NCI-H510A treated with DMSO at 0.1 percent for 48 hours (cell line): ENCODE measurements around the gene SULT2B1.

Source experiments
- DNase-seq: peaks from one replicate; lab custom pipeline; 2025; lab: John Stamatoyannopoulos, UW

The SULT2B1 gene

DNA sequence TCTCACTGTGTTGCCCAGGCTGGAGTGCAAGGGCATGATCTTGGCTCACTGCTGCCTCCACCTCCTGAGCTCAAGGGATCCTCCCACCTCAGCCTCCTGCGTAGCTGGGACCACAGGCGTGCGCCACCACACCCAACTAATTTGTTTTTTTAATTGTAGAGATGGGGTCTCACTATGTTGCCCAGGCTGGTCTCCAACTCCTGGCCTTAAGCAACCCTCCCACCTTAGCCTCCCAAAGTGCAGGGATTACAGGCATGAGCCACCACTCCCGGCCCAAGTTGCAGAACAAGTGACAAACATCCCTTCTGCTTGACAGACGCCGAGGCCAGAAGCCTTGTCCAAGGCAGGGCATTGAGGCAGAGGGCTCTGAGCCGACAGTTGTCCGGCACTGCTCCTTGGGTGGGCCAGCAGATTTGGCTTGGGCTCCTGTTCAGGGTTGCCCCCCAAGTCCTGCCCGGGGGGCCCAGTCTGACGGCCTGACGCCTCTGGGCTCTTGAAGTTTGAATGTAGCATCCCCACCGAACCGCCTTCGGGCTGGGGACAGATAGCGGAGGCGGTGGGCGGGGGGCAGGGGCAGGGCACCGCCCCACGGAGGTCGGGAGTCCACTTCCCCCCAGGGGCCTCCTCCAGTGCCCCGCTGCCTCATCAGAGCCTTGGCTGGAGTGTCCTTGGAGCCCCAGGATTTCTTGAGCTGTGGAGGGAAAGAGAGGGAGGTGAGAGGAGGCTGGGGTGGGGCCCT, 48.9 kb downstream of the SULT2B1 start:
- no peak for DNase-seq

DNA sequence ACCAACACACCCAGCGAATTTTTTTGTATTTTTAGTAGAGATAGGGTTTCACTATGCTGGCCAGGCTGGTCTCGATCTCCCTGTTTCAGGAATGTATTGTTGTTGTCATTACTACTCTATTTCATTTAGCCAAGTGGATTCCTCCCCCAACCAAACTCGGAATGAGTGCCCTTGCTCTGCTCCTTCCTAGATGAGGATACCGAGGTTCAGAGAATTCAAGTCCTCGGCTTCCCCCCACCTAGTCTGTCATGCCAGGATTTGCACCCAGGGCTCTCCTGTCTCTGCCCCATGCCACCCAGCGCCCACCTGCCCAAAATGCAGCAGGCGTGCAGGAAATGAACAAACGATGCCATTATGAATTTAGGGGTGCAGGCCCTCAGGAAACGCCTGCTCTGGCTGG, 51.0 kb downstream of the SULT2B1 start:
- no peak for DNase-seq

DNA sequence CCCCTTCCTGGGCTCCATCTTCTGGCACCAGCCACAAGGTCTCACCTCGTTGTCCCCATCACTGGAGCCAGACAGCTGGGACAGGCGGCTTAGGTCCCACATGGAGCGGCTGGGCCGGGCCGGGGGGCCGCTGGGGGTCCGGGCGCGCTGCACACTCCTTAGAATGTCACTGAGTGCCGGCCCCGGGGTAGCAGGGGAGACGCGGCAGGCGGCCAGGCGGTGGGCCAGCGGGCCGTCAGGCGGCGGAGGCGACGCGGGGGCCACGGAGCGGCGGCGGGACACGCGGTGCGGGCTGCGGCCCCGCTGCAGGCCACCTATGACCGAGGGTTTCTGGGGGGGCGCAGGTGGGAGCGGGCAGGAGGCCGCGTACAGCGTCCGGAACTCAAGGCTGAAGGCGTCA, 51.5 kb downstream of the SULT2B1 start:
- DNase-seq: no peak

DNA sequence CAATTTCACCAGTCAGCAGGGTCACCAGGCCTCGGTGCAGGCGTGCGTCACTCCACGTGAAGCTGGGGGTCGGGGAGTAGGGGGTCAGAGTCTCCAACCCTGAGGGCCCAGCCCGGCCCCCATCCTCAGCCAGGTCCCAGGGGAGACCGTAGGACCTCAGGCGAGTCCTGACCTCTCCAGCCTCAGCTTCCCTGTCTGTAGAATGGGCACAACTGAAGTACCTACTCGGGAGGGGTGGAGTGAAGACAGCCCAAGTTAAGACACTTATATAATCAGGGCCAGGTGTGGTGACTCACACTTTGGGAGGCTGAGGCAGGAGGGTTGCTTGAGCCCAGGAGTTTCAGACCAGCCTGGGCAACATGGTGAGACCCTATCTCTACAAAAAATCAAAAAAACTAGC, 51.9 kb downstream of the SULT2B1 start:
- no peak for DNase-seq

DNA sequence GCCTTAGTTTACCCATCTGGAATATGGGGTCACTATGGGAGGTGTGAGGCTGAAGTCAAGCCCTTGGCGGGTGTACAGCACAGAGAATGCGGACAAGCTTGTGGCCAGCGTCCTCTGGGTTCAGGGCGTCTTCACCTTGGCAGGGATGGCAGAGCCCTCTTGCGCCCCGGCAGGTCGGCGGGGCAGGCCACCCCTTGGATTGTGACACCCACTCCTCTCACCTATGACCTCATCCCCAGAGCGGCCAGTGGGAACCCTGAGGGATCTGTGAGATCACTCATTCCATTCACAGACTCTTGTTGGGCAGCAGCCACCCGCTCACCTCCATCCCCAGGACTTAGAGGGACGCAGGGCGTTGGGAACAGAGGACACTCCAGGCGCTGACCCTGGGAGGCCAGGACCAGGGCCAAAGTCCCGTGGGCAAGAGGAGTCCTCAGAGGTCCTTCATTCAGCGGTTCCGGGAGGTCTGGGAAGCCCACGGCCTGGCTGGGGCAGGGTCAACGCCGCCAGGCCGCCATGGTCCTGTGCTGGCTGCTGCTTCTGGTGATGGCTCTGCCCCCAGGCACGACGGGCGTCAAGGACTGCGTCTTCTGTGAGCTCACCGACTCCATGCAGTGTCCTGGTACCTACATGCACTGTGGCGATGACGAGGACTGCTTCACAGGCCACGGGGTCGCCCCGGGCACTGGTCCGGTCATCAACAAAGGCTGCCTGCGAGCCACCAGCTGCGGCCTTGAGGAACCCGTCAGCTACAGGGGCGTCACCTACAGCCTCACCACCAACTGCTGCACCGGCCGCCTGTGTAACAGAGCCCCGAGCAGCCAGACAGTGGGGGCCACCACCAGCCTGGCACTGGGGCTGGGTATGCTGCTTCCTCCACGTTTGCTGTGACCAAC, 54.7 kb downstream of the SULT2B1 start, which contains the start of gene SPACA4:
TSS of gene SPACA4 (plus strand) at position 280 of the 896 bp plus-strand sequence. CDS start at position 517, 237 bp downstream.
- no peak for DNase-seq

DNA sequence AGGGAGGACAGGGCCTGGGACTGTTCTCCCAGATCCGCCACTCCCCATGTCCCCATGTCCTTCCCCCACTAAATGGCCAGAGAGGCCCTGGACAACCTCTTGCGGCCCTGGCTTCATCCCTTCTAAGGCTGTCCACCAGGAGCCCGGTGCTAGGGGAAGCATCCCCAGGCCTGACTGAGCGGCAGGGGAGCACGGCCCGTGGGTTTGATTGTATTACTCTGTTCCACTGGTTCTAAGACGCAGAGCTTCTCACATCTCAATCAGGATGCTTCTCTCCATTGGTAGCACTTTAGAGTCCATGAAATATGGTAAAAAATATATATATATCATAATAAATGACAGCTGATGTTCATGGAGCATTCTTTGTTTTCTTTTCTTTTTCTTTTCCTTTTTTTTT, 55.4 kb downstream of the SULT2B1 start:
- no peak for DNase-seq

DNA sequence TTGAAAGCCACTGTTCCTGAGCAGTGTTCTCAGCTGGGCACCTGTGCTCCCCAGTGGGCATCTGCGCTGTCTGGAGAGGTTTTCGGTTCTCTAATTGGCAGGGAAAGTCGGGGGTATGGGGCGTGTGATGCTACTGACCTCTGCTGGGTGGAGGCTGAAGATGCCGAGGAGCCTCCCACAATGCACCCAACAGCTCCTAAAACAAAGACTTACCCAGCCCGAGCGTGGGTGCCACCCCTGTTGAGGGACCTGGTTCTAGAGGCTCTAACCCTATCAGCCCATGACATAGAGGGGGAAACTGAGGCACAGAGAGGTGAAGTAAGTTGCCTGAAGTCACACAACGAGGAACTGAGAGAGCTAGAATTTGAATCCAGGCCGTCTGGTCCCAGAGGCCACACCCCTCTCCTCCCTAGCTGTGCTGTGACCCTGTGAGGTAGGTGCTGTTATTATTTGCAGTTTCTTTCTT, 56.9 kb downstream of the SULT2B1 start:
- DNase-seq: peak; percentile 53

DNA sequence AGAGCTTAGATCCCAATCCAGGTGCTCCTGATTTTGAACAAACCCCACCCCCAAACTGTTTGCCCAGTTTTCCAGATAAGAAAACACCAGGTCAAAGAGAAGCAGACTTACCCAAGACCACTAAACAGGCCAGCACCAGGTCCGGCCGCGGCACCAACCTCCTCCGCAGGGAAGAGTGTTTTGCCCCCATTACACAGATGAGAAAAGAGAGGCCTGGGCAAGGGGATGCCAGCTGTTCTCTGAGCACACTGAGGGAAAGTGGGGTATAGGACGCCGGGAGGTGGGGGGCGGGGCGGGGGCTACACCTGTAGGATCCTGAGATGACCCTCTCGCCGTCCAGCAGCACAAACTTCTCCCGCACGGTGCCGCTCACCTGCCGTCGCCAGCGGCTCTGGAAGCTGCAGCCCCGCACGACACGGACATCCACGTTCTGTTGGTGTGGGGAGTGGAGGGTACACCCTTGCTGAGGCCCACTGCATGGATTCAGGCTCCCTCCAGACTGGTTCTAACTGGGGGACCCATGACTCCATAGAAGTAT, 57.7 kb downstream of the SULT2B1 start:
- DNase-seq: no peak

DNA sequence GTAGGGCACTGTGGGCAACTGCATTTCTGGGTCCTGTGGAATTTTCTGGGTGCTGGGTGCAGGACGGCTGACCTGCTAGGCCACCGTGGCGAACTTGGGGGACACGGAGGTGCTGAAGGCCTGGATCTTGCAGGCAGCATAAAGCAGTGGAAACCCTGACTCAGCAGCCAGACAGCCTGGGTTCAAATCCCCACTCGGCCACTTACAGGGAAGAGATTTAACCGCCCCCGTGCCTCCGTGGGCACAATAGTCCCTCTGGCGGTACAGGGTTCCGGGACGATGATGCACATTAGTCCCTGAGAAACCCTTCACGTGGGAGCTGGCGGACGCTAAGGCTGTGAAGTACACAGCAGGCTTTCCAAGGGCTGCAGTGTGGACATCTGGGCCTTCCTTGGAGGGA, 59.9 kb downstream of the SULT2B1 start:
- DNase-seq: no peak

DNA sequence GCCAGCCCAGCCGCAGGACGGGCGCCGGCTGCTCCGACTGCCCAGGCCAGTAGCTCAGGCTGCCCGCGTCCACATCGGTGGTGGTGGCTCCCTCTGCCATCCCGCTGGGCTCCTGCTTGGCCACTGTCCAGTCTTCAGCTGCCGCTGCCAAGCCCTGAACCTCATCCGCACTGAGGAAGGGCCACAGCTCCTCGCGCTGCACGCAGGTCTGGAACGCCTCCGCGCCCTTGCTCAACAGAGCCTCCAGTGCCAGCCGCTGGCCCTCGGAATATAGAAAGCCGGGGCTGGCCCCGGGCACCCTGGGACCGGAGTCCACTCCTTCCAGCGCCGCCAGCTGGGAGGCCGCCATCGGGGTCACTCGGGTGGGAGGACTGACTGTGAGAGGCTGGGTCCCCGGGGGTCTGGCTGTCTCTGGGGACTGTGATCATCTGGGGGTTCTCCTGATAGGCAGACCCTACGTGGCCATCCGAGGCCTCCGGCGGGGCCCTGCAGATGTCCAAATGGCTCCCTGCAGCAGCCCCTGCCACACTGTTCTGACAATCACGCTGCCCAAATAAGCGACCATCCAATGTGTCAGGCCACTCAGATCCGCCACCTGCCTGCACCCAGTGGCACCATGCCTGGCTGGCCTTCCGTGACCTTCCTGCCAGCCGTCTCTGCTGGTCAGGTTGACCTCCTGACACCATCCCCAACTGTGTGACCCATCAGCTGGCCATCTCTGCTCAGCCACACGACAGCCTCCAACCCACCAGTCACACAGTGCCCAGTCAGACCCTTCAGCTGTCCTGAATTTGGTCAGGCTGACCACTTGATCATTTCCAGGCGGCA, 61.3 kb downstream of the SULT2B1 start:
- no peak for DNase-seq

DNA sequence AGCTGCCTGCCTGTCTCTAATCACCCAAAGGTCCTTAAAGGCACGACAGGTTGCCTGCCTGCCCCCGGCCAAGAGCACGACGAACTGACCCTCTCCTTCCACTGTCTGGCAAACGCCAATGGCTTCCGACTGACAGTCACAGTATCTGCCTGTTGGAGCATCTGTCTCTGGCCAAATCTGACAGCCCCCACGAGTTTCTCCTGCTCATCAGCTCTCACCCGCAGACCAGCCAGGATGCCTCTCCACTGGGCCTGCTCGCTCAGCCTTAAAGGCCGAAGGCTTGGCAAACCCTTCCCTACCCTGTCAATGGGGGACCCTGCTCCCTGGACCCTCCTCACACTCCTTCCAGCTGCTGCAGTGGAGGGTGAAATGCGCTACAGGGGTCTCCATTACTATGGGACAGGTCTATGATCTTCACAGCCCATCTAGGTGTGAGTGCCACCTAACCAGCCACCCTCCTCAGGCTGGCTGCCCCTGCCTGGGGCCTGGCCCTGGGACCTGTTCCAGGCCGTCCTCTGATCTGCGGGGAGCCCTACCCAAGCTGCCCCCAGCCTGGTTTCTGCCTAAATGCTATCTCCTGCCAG, 62.0 kb downstream of the SULT2B1 start:
- no peak for DNase-seq

DNA sequence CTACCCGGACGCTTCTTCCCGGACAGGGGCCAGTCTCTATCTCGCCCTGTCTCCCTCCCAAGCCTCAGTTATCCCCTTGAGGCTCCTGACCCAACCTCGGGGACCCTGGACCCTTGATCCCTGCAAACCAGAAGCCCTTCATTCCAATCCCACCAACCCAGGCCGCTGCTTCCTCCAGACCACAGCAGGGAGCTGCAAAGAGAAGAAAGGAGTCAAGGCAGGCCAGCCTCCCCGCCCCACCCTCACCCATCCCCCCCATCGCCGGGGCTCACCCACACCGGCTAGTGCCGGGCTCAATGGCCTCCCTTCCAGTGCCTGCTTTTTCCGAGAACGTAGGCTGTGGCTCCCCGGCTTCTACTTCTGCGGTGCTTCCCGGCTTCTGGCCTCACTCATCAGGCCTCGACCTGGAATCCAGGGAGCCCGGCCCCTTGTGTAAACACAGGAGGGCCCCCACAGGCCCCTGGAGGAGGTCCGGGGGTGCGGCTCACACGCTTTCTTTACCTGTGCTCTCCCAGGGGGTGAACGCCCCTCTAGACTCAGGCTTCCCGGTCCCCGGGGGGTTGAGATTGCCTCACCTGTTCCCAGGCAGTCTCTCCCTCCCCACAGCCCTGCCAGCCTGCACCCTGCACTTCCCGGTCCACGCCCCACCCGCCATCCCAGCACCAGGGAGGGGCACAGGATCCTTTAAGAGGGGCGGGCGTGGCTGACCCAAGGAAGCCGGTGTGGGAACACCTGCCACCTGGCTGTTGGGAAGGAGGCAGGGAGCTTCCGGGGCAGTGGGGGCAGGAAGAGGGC, 62.7 kb downstream of the SULT2B1 start, which contains the start of gene FAM83E:
TSS of gene FAM83E (minus strand) at position 641 of the 795 bp plus-strand sequence. CDS start 1,704 bp downstream, outside the sequence.
- peak; percentile 76 for DNase-seq

DNA sequence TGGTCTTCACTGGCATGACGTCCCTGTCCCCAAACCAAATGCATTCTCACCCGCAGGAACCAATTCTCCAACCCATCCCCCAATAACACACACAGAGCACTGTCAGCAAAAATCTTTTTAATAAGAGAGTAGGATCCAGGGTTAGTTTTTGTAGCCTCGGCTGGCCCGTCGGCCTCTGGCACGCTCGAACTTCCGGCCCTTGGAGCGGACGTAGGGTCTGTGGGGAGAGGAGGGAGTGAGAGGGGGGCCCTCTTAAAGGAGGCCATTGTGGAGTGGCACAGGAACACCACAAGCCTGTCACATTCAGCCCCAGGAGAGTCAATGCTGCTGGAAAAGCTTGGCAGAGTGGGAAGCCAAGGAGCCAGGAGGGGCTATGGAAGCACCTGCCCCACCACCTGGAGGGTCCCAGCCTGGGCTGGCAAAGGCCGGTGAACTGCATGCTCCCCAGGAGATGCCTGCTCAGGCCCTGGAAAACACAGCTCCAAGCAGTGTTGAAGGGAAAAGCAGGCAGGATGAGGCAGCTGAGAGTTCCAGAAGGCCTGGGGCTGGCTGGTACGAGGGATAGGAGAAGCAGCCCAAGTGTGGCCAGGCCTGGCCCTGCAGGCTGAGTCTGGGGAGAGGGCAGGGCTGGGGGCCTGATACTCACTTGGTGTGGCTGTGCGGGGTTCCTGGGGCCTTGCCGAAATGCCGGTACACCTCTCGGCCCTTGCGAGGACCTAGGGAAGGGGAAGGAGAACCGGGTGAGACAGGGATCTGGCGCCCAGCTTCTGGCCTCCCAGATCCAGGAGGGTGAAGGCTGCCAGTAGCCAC, 63.5 kb downstream of the SULT2B1 start:
- no peak for DNase-seq

DNA sequence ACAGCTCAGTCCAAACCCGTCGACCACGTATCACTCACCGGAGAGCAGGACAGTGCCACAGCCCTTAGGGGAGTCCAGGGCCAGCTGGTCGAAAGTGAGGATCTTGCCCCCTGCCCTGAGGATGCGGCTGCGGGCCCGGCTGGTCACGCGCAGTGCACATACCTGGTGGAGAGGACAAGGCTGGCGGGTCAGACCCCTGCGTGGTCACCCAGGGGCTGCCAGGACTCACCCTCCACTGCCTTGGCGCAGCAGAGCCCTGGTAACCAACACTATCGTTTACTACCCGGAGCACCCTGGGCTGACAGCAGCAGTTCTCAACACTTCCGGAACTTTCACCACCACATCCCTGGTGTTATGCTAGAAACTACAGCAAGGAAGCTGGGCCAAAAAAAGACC, 64.1 kb downstream of the SULT2B1 start:
- DNase-seq: no peak

DNA sequence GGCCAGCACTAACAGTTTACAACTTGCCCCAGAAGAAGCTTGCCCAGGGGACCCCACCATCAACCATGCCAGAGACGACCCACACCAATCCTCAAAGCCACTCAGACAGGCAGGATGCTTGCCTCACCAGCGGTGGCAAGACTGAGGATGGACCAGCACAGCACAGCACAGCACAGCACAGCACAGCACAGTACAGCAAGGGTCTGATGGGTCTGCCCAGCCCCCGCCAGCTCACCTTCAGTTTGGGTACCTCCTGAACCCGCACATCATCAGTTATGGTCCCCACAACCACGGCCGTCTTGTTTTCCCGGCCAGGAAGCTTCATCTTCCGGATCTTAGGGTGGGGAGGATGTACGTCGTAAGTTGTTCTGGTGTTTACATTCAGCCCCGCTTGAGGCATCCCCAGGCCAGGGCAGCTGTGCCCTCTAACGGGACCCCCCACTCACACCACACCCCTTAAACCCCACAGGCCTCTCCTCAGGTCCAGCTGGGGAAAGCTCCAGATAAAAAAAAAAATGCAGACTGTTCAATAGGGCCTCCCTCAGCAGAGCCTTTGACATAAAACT, 64.6 kb downstream of the SULT2B1 start:
- DNase-seq: no peak

DNA sequence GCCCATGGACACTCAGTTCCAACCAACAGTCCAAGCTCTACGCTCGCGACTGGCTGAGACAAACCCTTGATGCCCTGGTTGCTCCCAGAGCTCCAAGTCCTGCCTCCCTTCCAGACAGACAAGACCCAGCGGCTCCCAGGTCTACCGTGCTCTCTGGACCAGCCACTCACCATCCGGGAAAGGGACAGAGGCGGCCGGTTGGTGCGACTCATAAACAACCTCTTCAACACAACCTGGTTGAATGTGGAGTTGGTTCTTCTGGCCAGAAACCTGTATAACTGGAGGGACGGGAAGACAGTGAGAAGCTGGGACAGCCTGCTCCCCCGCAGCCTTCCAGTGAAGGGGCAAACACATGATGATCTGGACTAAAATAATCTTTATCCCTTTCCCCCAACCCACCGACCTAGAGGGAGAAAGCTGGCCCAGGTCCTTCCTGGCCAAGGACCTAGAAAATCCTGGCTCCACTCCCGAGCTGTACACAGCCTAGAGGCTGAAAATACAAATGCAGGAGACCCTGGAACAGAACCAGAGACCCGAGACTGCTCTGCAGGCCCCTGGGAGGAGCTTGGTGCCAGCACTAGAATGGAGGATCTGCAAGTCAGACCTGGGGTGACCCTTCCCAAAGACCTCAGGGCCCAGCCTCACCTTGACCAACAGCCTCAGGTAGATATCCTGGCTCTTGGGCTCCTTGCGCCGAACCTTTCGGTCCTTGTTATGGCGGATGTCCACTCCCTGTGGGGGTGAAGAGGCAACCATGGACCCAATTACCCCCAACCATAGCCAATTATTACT, 65.4 kb downstream of the SULT2B1 start:
- DNase-seq: no peak

DNA sequence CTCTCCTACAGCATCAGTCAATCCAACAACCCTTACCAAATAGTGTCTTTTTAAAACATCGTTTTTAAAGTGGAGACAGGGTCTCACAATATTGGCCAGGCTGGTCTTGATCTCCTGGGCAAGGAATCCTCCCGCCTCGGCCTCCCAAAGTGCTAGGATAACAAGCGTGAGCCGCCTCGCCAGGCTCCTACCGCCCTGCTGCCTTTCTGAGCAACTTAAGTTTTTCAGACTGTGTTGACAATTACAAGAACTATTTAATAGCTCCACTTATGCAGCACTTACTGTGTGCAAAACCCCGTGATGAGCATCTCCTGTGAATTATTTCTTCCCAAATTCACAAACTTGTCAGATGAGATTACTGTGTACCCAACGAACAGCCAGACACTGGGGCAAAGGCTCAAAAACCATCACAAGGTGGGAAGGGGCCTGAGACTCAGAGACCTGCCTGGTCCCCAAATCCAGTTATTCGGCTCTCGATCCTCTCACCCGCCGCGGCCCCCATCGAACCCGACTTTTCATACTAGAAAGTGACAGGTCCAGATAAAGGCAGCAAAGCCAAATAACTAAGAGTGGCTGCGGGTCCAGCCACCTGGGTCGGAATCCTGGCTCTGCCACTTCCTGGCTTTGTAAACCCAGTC, 66.4 kb downstream of the SULT2B1 start:
- no peak for DNase-seq
